UCSD-AML1 (cell line): ENCODE results near the gene ARID4A.
"Not testable (repeated sequence)": the region's sequence is repeated elsewhere in the genome, so short reads cannot be mapped to it uniquely, and the experiment has no call there.

ENCODE experiments used
- DNase-seq: peaks from one replicate; lab custom pipeline; 2025; ENCODE audit not compliant: unreplicated experiment; lab: John Stamatoyannopoulos, UW

ARID4A gene

DNA sequence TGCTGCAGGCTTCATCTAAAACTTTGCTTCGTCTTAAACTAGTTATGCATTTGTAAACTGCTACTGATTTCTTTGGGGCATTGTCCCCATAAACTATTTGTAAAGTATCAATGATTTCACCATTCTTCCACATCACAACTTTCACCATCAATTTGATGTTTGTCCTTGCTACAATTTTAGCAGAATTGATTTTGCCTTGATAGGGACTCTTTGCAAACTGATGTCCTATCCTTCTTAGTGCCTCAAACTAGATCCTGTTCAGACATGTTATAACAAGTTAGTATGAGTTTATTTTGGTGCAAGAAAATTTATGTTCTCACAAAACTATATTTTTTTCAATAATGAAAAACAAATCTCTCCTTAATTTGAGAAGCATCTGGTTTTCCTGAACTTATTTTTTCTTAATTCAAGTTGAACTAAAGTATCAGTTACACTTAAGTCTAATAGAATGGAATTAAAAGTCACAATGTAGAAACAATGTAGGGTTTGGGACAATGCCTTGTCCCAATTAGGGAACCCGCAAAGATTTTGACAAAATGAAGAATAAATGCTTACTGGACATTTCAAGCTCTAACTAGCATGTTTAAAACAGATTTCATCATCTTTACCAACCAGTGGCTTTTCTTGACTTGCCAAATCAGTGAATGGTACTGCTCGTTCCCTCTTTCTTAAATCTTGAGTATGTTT is 10.1 kb upstream of the ARID4A start:
- no peak for DNase-seq

DNA sequence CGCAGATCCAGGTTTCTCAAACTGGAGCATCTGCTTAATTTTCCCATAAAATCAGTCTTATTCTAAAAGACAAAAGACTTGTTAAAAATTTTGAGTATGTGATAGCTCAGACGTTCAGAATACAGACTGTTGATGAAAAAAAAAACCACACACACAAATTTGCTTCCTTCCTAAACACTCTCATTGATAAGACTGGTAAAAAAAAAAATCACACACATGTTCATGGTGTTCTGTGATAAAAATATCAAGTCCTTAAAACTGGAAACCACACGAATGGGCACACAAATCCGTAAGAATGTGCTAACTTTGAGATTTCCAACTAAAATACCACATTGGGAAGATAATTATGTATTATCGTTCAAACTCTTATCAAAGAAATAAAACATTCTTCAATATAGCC is 6.7 kb upstream of the ARID4A start:
- DNase-seq: no peak

DNA sequence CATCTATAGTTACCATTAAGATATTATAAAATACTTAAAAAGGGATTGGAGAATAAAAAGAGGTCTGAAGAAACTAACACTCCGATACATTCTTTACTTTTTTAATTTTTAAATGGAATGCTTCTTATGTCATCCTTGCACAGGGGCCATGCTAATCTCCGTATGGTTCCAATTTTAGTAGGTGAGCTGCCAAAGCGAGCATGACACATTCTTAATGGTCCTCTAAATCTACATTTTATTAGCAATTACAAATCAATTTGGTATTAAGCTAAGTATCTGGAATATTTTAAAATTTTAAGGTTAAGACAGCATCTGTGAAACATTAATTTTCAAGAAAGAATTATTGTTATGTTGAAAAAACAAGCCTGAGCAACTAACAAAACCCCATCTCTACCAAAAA is 6.2 kb upstream of the ARID4A start:
- no peak for DNase-seq

DNA sequence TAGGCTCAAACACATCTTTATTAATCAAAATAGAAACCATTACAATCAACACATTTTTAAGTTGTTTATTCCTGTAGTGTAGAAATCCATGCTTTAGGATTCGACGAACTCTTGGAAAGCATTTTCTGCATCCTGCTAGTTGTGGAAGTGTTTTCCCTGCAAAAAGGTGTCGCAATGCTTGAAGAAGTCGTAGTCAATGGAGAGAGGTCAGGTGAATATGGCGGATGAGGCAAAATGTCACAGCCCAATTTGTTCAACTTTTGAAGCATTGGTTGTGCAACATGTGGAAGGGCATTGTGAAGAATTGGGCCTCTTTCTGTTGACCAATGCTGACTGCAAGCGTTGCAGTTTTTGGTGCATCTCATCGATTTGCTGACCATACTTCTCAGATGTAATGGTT is 4.2 kb upstream of the ARID4A start:
- no peak for DNase-seq

DNA sequence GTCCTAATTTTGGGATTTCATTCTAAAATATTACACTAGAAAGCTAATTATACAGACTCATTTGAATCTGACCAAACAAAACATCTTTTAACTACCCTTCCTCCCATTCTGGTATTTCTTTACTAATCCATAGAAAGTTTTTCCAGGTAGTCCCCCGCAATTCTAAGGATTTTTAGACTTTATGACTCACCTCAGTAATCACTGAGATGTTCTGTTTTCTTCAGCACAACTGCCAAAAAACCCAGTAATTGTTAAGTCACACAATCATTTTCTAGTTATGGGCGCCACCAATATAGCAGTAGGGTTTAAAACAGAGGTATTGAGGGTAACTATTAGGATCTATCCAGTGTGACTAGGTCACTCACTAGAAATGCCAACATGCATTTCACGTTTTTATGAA is 1.6 kb upstream of the ARID4A start:
- no peak for DNase-seq

DNA sequence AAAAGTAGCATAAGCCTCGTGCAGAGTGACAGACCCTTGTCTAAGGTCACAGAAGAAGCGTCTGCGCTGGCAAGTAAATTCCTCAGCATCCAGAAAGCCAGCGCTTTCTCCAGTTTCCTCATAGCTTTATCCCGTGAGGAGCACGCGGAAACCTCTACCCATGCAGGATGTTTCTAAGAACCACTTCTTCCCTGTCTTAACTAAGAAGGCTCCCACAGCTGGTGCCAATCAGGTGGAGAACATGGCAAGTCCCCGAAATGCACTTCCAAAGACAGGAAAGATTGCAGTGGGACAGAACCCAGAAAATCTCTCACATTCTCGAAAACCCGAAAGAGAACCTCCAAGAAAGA is 968 bp upstream of the ARID4A start:
- no peak for DNase-seq

DNA sequence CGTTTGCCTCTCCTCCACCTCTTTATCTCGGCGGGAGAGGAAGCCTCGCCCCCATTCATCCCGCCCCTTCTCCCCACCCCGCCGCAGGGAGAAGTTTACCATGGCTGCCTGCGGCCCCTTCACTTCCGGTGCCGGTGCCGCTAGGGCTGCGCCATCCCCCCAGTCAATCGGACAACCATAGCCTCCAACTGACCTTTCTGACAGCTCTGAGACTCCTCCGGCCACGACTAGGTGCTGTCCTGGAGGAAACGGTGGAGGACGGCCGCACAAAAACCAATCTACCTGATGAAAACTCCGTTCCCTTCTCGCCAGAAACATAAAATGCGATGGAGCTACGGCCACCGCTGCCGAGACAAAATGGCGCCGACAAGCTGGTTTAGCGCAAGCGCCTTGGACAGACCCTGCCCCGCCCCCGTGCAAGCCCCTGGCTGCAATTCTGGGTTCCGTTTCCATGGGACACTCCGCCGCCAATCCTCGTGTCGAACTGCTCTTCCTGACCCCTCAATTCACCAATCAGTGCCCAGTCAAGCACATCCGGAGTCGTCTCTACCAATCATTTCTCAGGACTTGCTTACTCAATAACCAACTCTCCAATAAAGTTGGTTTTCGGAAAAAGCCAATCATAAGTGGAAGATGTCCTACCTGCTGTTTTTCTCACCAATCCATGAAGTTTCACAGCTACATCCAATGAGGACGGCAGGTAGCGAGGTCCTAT is 436 bp upstream of the ARID4A start:
- peak; percentile 97 for DNase-seq

DNA sequence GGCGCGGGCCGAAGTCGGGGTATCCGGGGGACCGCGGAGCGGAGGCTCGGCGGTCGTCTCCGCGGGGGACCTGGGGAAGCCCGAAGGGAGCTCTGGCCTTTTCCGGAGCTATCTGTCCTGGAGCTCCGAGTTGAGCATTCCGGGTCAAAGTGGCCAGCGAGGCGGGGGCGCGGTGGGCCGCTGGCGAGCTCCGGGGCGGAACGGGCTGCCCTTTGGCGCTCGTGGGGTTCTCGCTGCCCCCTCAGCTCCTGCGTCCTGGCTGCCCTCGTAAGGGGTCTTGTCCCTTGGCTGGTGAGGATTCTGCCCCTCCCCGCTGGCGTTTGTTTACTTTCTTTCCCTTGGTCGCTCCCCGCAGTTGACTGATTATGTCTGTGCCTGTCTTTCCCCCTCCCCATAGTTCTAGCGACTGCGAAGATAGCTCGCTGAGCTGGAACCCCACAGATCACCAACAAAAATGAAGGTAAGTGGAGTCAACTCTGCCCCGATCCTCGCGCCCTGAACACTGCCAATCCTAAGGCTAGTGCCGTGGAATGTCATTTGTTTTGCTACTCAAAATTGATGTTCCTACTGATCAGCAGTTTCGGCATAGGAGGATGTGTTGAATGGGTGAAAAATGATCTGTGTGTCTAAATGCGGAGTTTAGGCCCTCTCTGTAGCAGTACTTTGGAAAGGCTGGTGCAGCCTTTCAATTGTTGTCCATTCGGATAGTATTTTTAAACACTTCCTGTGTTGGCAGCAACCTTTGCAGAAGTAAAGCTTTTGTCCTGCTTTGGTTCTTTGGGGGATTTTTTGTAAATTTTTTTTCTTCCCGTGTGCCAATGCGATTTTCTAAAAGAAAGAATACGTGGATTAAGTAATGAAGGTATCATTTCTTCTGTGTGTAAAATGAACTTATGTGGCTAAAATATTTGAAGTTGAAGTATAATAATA is 1.3 kb downstream of the ARID4A start:
- no peak for DNase-seq

DNA sequence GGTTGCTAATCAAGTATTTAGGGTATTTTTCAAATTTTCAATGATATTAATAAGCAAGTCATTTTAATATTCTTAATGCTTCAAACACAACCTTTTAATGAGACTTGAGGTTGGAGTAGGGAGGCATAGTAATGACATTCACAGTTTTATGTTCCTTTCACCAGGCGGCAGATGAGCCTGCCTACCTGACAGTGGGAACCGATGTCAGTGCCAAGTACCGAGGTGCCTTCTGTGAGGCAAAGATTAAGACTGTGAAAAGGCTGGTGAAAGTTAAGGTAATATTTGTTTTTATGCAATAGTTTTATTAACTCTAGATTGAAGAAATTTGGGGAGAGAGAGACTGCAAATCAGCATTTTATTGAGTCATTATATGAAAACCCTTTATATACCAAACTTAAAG is 3.1 kb downstream of the ARID4A start:
- no peak for DNase-seq

DNA sequence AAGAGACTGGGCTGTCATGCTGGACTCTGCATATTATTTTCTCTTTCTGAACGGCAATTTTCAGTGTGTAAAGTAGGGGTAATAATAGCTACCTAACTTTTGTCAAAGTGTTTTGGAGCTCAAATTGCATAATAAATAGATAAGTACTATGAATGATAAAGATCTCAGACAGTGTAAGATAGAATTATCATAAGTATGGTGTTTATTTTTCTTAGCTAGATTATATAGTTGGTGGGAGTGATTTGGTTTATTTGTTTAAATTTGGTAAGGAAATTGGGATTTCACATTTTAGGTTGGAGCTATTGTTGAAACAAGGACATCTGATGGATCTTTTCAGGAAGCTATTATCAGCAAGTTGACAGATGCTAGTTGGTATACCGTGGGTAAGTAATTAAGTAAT is 7.4 kb downstream of the ARID4A start:
- no peak for DNase-seq

DNA sequence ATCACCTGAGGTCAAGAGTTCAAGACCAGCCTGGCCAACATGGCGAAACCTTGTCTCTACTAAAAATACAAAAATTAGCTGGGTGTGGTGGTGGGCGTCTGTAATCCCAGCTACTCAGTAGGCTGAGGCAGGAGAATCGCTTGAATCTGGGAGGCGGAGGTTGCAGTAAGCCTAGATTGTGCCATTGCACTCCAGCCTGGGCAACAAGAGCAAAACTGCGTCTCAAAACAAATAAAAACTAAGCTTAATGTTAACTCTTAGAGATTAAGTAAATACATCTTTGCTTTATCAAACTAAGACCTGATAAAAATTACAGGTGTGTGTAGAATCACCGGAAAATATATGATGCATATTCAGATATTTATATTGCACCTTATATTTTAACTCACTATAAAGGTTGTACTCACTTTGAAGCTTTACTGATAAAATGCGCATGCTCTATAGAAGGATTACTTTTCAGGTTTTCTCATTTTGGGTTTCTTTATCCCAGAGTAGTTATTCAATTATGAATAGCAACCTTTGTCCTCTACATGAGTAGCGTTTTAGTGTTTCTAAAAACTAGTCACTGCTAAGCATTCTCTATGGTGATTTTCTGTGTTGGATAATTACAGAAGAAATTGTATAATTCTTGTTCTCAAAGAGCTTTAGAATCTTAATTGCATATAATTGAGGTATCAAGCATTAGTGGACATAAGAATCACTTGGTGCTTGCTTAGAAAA is 9.4 kb downstream of the ARID4A start:
- DNase-seq: no peak

DNA sequence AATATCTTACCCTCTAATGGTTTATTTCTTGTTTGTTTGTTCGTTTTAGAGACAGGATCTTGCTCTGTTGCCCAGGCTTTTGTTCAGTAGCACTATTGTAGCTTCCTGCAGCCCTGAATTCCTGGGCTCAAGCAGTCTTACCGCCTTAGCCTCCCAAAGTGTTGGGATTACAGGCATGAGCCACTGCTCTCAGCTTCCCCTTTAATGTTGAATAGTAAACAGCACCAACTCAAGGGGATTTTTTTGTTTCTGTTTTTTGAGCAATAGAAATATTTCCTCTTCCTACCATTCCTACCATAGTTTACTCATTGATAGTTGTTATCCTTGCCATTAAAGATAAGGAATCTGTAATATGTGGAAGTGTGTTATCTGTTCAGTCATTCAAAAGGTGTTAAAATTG is 10.7 kb downstream of the ARID4A start:
- DNase-seq: no peak

DNA sequence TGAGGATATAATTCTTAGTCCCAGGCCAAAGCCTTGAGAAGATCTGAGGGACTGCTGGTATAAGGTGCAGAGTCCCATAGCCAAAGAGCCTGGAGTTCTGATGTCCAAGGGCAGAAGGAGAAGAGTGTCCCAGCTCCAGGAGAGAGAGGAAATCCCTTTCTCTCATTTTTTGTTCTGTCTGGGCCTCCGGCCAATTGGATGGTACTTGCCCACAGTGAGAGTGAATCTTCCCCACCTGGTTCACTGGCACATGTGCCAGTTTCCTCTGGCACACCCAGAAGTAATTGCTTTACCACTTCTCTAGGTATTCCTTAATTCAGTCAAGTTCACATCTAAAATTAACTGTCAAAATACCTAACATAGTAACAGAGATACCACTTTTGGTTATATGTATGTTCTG is 15.3 kb downstream of the ARID4A start:
- DNase-seq: no peak

DNA sequence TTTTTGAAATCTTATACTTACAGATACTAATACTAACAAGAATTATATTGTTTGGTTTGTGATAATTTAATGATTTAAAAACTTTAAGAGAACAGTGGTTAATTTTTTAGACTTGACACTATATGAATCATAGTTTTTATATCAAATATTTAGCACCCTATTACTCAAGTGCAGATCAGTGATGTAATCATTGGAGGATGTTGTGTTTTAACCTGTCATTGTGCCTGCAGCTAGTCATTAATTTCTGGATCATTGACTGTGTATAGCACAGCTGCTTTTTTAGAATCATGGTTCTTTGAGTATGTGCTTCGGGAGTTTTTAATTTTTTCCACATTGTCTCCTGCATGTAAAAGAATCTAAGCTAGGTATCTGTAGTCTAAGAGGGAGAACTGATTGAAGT is 17.3 kb downstream of the ARID4A start:
- no peak for DNase-seq

DNA sequence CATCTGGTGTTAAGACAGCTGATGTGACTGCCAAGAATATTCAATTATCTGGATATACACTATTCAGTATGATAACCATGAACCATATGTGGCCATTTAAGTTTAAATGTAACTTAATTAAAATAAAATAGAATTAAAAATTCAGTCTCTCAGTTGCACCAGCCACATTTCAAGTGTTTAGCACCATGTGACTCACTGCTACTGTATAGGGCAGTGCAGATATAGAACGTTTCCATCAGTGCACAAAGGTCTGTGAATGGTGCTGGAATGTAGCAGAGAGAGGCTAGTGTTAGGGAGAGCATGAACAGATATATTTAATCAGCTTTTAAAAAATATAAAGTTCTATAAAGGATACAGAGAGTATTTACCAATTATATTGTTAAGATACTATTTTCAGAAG is 28.7 kb downstream of the ARID4A start:
- no peak for DNase-seq

DNA sequence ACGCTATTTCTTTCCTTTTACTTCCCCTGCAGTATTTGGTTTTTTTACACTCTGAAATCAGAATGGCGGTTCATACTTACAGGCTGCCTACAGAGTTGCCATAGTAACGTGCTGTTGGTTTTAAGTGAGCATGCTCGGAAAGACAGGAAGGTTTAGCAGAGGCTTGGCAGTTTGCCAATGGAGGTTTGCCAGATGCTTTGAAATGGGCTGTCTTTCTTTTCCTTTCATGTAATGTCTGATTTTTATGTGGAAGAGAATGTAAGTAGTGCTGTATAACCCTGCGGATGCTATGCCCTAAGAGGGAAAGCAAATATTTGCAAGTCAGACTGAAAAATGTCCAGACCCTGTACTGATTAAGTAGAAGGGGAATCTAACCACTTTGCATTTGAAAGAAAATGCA is 32.8 kb downstream of the ARID4A start:
- DNase-seq: peak; percentile 14

DNA sequence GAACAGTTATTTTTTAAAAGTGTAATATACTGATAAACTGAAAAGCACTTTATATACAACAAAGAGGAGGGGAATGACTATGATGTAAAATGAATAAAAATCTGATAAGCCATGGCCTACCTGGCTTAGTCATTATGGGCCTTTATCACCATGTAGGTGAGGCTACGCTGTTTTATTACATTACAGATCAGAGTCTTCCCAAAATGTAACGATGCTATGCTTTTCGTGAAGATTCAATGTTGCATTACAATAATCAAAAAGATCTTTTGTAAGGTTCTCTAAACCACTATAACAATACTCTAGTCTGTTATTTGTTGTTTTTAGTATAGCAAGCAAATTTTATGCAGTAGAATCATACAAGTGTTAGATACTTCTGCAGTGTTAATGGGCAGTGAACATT is 34.2 kb downstream of the ARID4A start:
- no peak for DNase-seq

DNA sequence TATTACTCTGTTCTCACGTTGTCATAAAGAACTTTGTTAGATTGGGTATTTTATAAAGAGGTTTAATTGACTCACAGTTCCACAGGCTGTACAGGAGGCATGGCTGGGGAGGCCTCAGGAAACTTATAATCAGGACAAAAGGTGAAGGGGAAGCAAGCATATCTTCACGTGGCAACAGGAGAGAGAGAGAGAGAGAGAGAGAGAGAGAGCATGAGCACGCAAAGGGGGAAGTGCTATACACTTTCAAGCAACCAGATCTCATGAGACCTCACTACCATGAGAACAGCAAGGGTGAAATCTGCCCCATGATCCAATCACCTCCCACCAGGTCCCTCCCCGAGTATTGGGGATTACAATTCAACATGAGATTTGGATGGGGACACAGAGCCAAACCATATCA is 41.3 kb downstream of the ARID4A start:
- DNase-seq: not testable (repeated sequence)

DNA sequence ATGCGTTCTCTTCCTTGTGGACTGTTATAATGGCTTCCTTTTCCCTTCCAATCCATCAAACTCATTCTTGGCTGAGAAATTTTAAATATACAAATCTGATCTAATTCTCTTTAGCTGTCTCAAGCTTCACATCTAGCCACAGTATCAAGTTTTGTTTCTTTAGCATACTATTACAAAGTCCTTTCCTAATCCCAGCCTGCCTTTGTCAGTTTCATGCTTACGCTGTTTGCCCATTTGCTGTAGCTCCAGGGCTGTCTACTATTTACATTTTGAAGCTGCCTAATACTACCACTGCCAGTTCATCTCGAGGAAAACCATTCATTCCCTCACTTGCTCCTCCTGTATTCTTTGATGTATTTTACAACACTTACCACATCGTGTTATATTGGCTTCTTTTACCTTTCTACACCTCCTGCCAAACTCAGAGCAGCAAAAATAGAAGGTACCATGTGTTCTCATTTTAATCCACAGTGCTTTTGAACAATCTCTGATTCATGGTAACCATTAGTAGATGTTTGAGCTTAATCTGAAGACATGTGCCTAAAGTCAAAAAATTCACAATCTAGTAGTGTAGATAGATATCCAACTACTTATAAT is 42.9 kb downstream of the ARID4A start:
- DNase-seq: no peak

DNA sequence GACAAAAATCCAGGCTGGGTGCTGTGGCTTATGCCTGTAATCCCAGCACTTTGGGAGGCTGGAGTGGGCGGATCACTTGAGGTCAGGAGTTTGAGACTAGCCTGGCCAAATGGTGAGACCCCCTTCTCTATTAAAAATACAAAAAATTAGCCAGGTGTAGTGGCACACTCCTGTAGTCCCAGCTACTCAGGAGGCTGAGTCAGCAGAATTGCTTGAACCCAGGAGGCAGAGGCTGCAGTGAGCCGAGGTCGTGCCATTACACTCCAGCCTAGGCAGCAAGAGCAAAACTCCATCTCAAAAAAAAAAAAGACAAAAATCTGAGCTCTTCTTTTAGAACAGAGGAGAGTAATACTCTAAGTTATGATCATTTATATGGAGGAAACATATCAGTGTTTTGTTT is 45.2 kb downstream of the ARID4A start:
- not testable (repeated sequence) for DNase-seq
